Measurements from ENCODE around the gene EXT2. TPM values are rescaled to one million over a fixed set of nuclear protein-coding genes. Genes with fewer than 3 reads are reported as not detected.
A peak's percentile ranks its signal among the peaks of the same experiment; 100 is the strongest.

EXT2 gene
- polyA plus RNA-seq, 1 donor from 2014 or later, result 77.5 TPM

GRCh38 chr11:44108260-44108659, 12.8 kb downstream of the EXT2 start:
- Histone ChIP-seq H3K9ac (ENCODE audit: low read length) (no peak overlapping the region), H3F3A (ENCODE audit: insufficient read depth, low read length, poor library complexity, severe bottlenecking) (no peaks in the 10 kb centered on the region), H3K9me3 (ENCODE audit: low read length) (no peaks in the 10 kb centered on the region), H3K36me3 (ENCODE audit: insufficient read depth, low read length) (no peaks in the 10 kb centered on the region), H3K27ac (ENCODE audit: low read length) (no peak overlapping the region), H3K9me2 (ENCODE audit: insufficient read depth, low read length) (no peaks in the 10 kb centered on the region), H3K4me3 (ENCODE audit: low read length) (no peak overlapping the region), H3K27me3 (ENCODE audit: insufficient read depth, low read depth, low read length) (no peaks in the 10 kb centered on the region), H3K4me2 (ENCODE audit: low read length) (no peak overlapping the region), H3K79me2 (replicated peaks; ENCODE audit: insufficient read depth, low read length) (peaks cover 7% of the 10 kb centered on the region), H4K20me1 (ENCODE audit: insufficient read depth) (no peaks in the 10 kb centered on the region), H2AFZ (ENCODE audit: low read depth, low read length) (no peak overlapping the region)
- TF ChIP-seq MXI1 (conservative IDR thresholded peaks at IDR 0.05; ENCODE audit: poor library complexity, severe bottlenecking) (no peak), POLR2AphosphoS5 (IDR thresholded peaks at IDR 0.05) (no peak), EP300 (conservative IDR thresholded peaks at IDR 0.05; ENCODE audit: poor library complexity, severe bottlenecking) (no peak), TAF1 (IDR thresholded peaks at IDR 0.05; ENCODE audit: low read depth) (no peak), CTCF (IDR thresholded peaks at IDR 0.05; ENCODE audit: poor library complexity, severe bottlenecking) (no peak), REST (IDR thresholded peaks at IDR 0.05; ENCODE audit: borderline replicate concordance) (no peak), SMC3 (conservative IDR thresholded peaks at IDR 0.05; ENCODE audit: poor library complexity) (no peak)

GRCh38 chr11:44110231-44110679, 14.8 kb downstream of the EXT2 start:
- no peaks in the 10 kb centered on the region for H3F3A ChIP-seq (ENCODE audit: insufficient read depth, low read length, poor library complexity, severe bottlenecking)
- no peak overlapping the region for H3K27ac ChIP-seq (ENCODE audit: low read length)
- no peak overlapping the region for H2AFZ ChIP-seq (ENCODE audit: low read depth, low read length)
- H3K79me2 ChIP-seq (replicated peaks; ENCODE audit: insufficient read depth, low read length), result no peaks in the 10 kb centered on the region
- H3K27me3 ChIP-seq (ENCODE audit: insufficient read depth, low read depth, low read length), result no peaks in the 10 kb centered on the region
- H3K9ac ChIP-seq (ENCODE audit: low read length), result no peak overlapping the region
- no peaks in the 10 kb centered on the region for H3K9me3 ChIP-seq (ENCODE audit: low read length)
- H3K4me3 ChIP-seq (ENCODE audit: low read length), result no peak overlapping the region
- H3K9me2 ChIP-seq (ENCODE audit: insufficient read depth, low read length), result no peaks in the 10 kb centered on the region
- TF ChIP-seq EP300 (conservative IDR thresholded peaks at IDR 0.05; ENCODE audit: poor library complexity, severe bottlenecking) (no peak), RAD21 (conservative IDR thresholded peaks at IDR 0.05) (peak; percentile 79), REST (IDR thresholded peaks at IDR 0.05; ENCODE audit: borderline replicate concordance) (no peak), SMC3 (conservative IDR thresholded peaks at IDR 0.05; ENCODE audit: poor library complexity) (peak; percentile 74), POLR2AphosphoS5 (IDR thresholded peaks at IDR 0.05) (no peak), CTCF (IDR thresholded peaks at IDR 0.05; ENCODE audit: poor library complexity, severe bottlenecking) (peak; percentile 78)
- H3K4me2 ChIP-seq (ENCODE audit: low read length), result no peak overlapping the region
- H3K36me3 ChIP-seq (ENCODE audit: insufficient read depth, low read length), result peaks cover 10% of the 10 kb centered on the region
- H4K20me1 ChIP-seq (ENCODE audit: insufficient read depth), result no peaks in the 10 kb centered on the region

Measured in neural cell (in vitro differentiated cells).